ENCODE data around the gene ASCC1.

Gene ASCC1

GRCh38 chr10:72053690-72054089, 162.4 kb downstream of the ASCC1 start:
- Histone ChIP-seq H3K9me3 (ENCODE audit: control insufficient read depth in 2 of 2, low read length in 2 of 2) (peaks cover 0 to 2% of the 10 kb centered on the region in 2 donors), H3K4me3 (ENCODE audit: low read length in 2 of 2) (no peak overlapping the region), H3K9ac (ENCODE audit: low read depth in 1 of 2, low read length in 2 of 2) (no peak overlapping the region), H3K36me3 (ENCODE audit: control insufficient read depth in 2 of 2, insufficient read depth in 2 of 2, low read length in 2 of 2) (no peaks in the 10 kb centered on the region), H3K27ac (ENCODE audit: low read depth in 2 of 2, low read length in 2 of 2) (no peak overlapping the region), H3K27me3 (ENCODE audit: control insufficient read depth in 2 of 2, insufficient read depth in 2 of 2, low read length in 2 of 2) (no peaks in the 10 kb centered on the region), H3K4me1 (ENCODE audit: control insufficient read depth in 2 of 2, insufficient read depth in 2 of 2, low read length in 2 of 2) (no peaks in the 10 kb centered on the region)

GRCh38 chr10:72050873-72051272, 165.2 kb downstream of the ASCC1 start:
- Histone ChIP-seq H3K27me3 (ENCODE audit: control insufficient read depth in 2 of 2, insufficient read depth in 2 of 2, low read length in 2 of 2) (no peaks in the 10 kb centered on the region), H3K4me1 (ENCODE audit: control insufficient read depth in 2 of 2, insufficient read depth in 2 of 2, low read length in 2 of 2) (no peaks in the 10 kb centered on the region), H3K36me3 (ENCODE audit: control insufficient read depth in 2 of 2, insufficient read depth in 2 of 2, low read length in 2 of 2) (no peaks in the 10 kb centered on the region), H3K9ac (ENCODE audit: low read depth in 1 of 2, low read length in 2 of 2) (no peak overlapping the region), H3K4me3 (ENCODE audit: low read length in 2 of 2) (no peak overlapping the region), H3K27ac (ENCODE audit: low read depth in 2 of 2, low read length in 2 of 2) (no peak overlapping the region), H3K9me3 (ENCODE audit: control insufficient read depth in 2 of 2, low read length in 2 of 2) (peaks cover 0 to 2% of the 10 kb centered on the region in 2 donors)

GRCh38 chr10:72049969-72050781, 165.9 kb downstream of the ASCC1 start:
- no peaks in the 10 kb centered on the region for H3K36me3 ChIP-seq (ENCODE audit: control insufficient read depth in 2 of 2, insufficient read depth in 2 of 2, low read length in 2 of 2)
- no peak overlapping the region for H3K27ac ChIP-seq (ENCODE audit: low read depth in 2 of 2, low read length in 2 of 2)
- H3K9ac ChIP-seq (ENCODE audit: low read depth in 1 of 2, low read length in 2 of 2): no peak overlapping the region
- no peaks in the 10 kb centered on the region for H3K27me3 ChIP-seq (ENCODE audit: control insufficient read depth in 2 of 2, insufficient read depth in 2 of 2, low read length in 2 of 2)
- no peaks in the 10 kb centered on the region for H3K4me1 ChIP-seq (ENCODE audit: control insufficient read depth in 2 of 2, insufficient read depth in 2 of 2, low read length in 2 of 2)
- no peak overlapping the region for H3K4me3 ChIP-seq (ENCODE audit: low read length in 2 of 2)
- peaks cover 0 to 2% of the 10 kb centered on the region in 2 donors for H3K9me3 ChIP-seq (ENCODE audit: control insufficient read depth in 2 of 2, low read length in 2 of 2)

- H3K27me3 ChIP-seq (ENCODE audit: control insufficient read depth in 2 of 2, insufficient read depth in 2 of 2, low read length in 2 of 2): no peaks in the 10 kb centered on the region
- no peak overlapping the region for H3K4me3 ChIP-seq (ENCODE audit: low read length in 2 of 2)
- H3K27ac ChIP-seq (ENCODE audit: low read depth in 2 of 2, low read length in 2 of 2): no peak overlapping the region
- no peaks in the 10 kb centered on the region for H3K36me3 ChIP-seq (ENCODE audit: control insufficient read depth in 2 of 2, insufficient read depth in 2 of 2, low read length in 2 of 2)
- H3K9me3 ChIP-seq (ENCODE audit: control insufficient read depth in 2 of 2, low read length in 2 of 2): peaks cover 0 to 2% of the 10 kb centered on the region in 2 donors
- H3K9ac ChIP-seq (ENCODE audit: low read depth in 1 of 2, low read length in 2 of 2): no peak overlapping the region
- no peaks in the 10 kb centered on the region for H3K4me1 ChIP-seq (ENCODE audit: control insufficient read depth in 2 of 2, insufficient read depth in 2 of 2, low read length in 2 of 2)
These were observed 166.6 kb downstream of the ASCC1 start for GRCh38 chr10:72049472-72049871.

GRCh38 chr10:72048450-72049124, 167.5 kb downstream of the ASCC1 start:
- no peak overlapping the region for H3K4me3 ChIP-seq (ENCODE audit: low read length in 2 of 2)
- H3K9ac ChIP-seq (ENCODE audit: low read depth in 1 of 2, low read length in 2 of 2): no peak overlapping the region
- H3K27ac ChIP-seq (ENCODE audit: low read depth in 2 of 2, low read length in 2 of 2): no peak overlapping the region

More at GRCh38 chr10:72048450-72049124, 167.5 kb downstream of the ASCC1 start:
- Histone ChIP-seq H3K36me3 (ENCODE audit: control insufficient read depth in 2 of 2, insufficient read depth in 2 of 2, low read length in 2 of 2) (no peaks in the 10 kb centered on the region), H3K27me3 (ENCODE audit: control insufficient read depth in 2 of 2, insufficient read depth in 2 of 2, low read length in 2 of 2) (no peaks in the 10 kb centered on the region), H3K4me1 (ENCODE audit: control insufficient read depth in 2 of 2, insufficient read depth in 2 of 2, low read length in 2 of 2) (no peaks in the 10 kb centered on the region), H3K9me3 (ENCODE audit: control insufficient read depth in 2 of 2, low read length in 2 of 2) (peaks cover 0 to 2% of the 10 kb centered on the region in 2 donors)
